Right atrium auricular region (tissue), 2 donors: ENCODE data around the gene DENND10. TPM values are rescaled to one million over a fixed set of nuclear protein-coding genes. Genes with fewer than 3 reads are reported as not detected.
A peak's percentile ranks its signal among the peaks of the same experiment; 100 is the strongest.

Experiments used
- DNase-seq: peaks from one replicate; pipeline ENCODE4 v3.0.0-alpha.2; 2019; ENCODE audit warnings: low spot score
- H3K27ac ChIP-seq, 2 donors: fragments of 200-600 bp; sonication (generic); 1 replicate in 1 of 2; 2 replicates in 1 of 2; pipeline ENCODE4 v1.5.1; 2016 to 2019
- H3K27me3 ChIP-seq, 2 donors: fragments of 200-600 bp; sonication (generic); one replicate each; pipeline versions ENCODE4 v1.5.1 to v1.6.0; 2017 to 2019
- H3K36me3 ChIP-seq: fragments of 200-600 bp; sonication (generic); one replicate; pipeline ENCODE4 v1.5.1; 2016
- H3K4me1 ChIP-seq, 2 donors: fragments of 200-600 bp; sonication (generic); one replicate each; pipeline versions ENCODE4 v1.5.1 to v1.6.0; 2017 to 2019
- H3K4me3 ChIP-seq, 2 donors: fragments of 200-600 bp; sonication (generic); 1 replicate in 1 of 2; 2 replicates in 1 of 2; pipeline ENCODE4 v1.5.1; 2017 to 2019; ENCODE audit warnings: mild to moderate bottlenecking in 1 of 2, moderate library complexity in 1 of 2
- H3K9me3 ChIP-seq, 2 donors: fragments of 200-600 bp; sonication (generic); one replicate each; pipeline ENCODE4 v1.5.1; 2019
- CTCF ChIP-seq, 2 donors: fragments of 200-600 bp; sonication (generic); IDR thresholded peaks; one replicate each; pipeline ENCODE4 v1.5.1; 2019; ENCODE audit warnings: antibody characterized with exemption in 2 of 2
- total RNA-seq, 2 donors: library from RNA; depleted of rRNA; stranded (reverse); fragments of >200 nt; gene quantifications; one replicate each; pipeline ENCODE4 v1.1.0, GENCODE V29; 2016

Gene DENND10
- total RNA-seq, 2 donors from 2014 or later = 25.9 to 31.4 TPM

DNA sequence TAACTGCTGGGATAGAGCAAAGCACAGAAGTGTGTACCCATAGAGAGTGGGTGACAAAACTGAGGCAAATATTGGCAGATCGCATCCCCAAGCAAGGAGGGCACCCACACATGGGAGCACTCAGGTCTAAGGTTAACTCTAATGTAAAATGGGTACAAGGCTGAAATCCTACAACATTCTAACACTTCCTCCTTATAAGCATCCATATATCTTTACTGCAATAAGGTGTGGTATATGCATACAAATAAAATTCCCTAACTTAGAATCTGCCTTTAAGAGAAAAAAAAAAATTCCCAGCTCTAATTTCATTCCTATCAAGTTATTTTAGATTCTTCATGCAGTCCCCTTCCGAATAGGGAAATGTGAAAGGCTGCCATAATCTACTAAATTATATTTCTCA is 42.0 kb upstream of the DENND10 start:
- H3K9me3 ChIP-seq = no peaks in the 10 kb centered on the region

GRCh38 chr10:119070395-119071165 is 33.3 kb upstream of the DENND10 start:
- no peak for DNase-seq
- peaks cover 0 to 10% of the 10 kb centered on the region in 2 donors for H3K4me1 ChIP-seq
- H3K27ac ChIP-seq = no peak overlapping the region
- no peak for TF ChIP-seq CTCF (IDR thresholded peaks at IDR 0.05)
- H3K36me3 ChIP-seq = peaks cover 65% of the 10 kb centered on the region
- no peaks in the 10 kb centered on the region for H3K27me3 ChIP-seq
- H3K4me3 ChIP-seq = no peak overlapping the region
- H3K9me3 ChIP-seq = no peaks in the 10 kb centered on the region

More for the DNA sequence above, 42.0 kb upstream of the DENND10 start:
- no peak overlapping the region for H3K4me3 ChIP-seq
- no peak overlapping the region for H3K27ac ChIP-seq
- no peak for DNase-seq
- H3K4me1 ChIP-seq = no peaks in the 10 kb centered on the region
- TF ChIP-seq CTCF (IDR thresholded peaks at IDR 0.05) = no peak
- H3K27me3 ChIP-seq = no peaks in the 10 kb centered on the region
- H3K36me3 ChIP-seq = peaks cover 81% of the 10 kb centered on the region

DNA sequence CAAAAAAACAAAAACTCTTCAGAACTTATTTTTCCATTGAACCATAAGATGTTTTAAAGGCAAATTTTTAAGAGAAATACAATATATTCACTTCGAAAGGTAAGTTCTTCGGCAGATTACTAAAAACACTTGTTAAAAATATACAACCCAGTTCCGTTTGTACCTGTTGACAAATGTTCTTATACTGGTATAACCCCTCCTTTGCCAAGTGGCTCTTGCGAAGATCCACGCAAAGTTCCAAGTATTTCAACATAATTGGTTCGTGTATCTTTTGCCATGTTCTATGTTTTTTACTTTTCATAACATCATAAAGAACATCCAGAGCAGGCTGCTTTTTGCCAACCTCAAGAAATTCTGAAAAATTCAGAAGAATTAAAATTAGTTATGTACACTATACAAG is 30.3 kb upstream of the DENND10 start:
- peaks cover 41% of the 10 kb centered on the region for H3K36me3 ChIP-seq
- peaks cover 0 to 37% of the 10 kb centered on the region in 2 donors for H3K4me1 ChIP-seq
- no peak overlapping the region for H3K27ac ChIP-seq
- no peaks in the 10 kb centered on the region for H3K27me3 ChIP-seq
- H3K9me3 ChIP-seq = no peaks in the 10 kb centered on the region
- no peak for DNase-seq
- H3K4me3 ChIP-seq = no peak overlapping the region
- no peak for TF ChIP-seq CTCF (IDR thresholded peaks at IDR 0.05)

- no peak for TF ChIP-seq CTCF (IDR thresholded peaks at IDR 0.05)
- no peak for DNase-seq
- peak overlapping the region; percentile 94 to 99 for H3K27ac ChIP-seq
- H3K4me1 ChIP-seq = peaks cover 0 to 52% of the 10 kb centered on the region in 2 donors
- no peaks in the 10 kb centered on the region for H3K36me3 ChIP-seq
- no peaks in the 10 kb centered on the region for H3K27me3 ChIP-seq
- H3K9me3 ChIP-seq = no peaks in the 10 kb centered on the region
- peak overlapping the region; percentile 77 to 97 for H3K4me3 ChIP-seq
Measured at GRCh38 chr10:119078422-119079179, 25.3 kb upstream of the DENND10 start.

DNA sequence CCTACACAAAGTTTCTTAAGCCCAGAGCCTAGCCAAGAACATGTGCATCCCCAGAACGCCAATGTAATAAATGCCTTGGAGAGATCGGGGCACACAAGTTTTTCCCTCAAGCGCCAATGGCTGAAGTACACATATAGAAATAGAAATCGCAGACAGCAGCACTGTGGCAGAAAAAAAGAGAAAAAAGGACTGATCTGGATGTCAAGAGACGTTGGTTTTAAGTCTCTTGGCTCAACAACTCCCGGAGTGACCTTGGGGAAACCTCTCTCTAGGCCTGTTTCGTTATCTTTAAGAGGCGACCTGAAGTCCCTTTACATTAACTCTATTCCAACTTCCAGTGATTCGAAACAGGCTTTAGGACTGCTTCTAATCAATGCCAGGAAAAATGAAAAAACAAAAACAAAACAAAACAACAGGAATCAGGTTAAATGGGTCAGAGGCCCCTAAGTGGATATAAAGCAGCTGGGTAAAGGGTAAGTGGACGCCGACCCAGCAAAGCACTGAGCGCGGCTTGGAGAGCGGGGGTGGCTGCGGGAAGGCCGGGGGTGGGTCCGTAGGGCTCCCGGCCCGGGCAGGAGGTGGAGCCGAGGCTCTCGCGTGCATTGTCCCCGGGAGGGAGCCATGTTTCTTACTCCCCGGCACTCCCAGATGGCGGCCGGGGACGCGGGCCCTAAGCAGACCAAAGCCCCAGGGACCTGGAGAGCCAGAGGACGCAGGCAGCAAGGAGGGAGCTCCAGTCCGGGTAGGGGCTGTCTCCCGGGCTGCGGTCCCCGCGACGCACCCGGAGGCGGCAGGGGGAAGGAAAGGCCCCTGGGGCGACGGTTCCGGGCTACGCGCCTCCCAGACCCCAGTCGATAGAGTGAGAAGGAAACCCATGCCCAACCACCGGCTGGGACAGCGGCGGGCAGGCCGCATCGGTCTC is 24.1 kb upstream of the DENND10 start:
- Histone ChIP-seq H3K4me1 (peaks cover 0 to 43% of the 10 kb centered on the region in 2 donors), H3K36me3 (no peaks in the 10 kb centered on the region), H3K4me3 (peak overlapping the region; percentile 77 to 97), H3K27ac (peak overlapping the region; percentile 94 to 99), H3K27me3 (no peaks in the 10 kb centered on the region), H3K9me3 (no peaks in the 10 kb centered on the region)
- peak; percentile 73 for DNase-seq
- TF ChIP-seq CTCF (IDR thresholded peaks at IDR 0.05) = no peak
